SW 1271 (cell line): ENCODE measurements around the gene NXPH1.

Source experiments
- DNase-seq, 2 experiments: peaks; one replicate each; lab custom pipeline; 2025; lab: John Stamatoyannopoulos, UW

NXPH1 gene

DNA sequence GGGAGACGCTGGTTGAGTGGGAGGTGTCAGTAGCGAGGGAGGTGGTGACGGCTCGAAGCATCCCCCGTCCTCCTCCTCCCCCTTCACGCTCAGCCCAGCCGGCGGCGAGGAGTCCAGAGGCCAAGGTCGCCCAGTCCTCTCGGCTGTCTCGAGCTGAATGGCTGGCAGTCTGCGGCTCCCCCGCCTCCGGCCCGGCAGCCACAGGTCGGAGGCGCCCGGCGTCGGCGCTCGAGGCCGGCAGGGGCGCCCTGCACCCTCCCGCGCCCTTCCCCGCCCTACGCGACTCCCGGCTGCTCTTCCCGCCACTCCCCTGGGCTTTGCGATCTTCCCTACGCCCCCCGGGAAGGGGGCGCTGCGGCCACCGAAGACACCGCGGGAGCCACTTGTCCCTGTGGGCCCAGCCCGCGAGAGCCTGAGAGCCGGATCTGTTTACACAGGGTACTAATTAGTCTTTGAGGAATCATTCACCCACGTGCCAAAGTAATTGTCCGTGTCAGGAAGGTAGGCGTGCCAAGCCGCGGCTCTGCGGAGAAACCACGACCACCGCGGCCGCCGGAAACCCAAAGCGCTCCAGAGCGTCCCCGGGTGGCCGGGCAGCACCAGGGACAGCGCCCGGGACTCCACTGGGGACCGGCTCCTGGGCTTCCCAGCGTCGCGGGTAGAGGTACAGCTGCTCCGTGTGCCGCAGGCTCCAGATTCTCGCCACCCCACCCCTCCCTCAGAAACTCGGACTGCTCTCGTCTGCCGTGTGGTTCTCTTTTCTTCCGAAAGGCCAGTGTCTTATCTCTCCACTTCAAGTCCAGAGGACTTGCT, at the start of gene NXPH1:
TSS of gene NXPH1 (plus strand) at position 133 of the 813 bp plus-strand sequence.
- no peak for DNase-seq

DNA sequence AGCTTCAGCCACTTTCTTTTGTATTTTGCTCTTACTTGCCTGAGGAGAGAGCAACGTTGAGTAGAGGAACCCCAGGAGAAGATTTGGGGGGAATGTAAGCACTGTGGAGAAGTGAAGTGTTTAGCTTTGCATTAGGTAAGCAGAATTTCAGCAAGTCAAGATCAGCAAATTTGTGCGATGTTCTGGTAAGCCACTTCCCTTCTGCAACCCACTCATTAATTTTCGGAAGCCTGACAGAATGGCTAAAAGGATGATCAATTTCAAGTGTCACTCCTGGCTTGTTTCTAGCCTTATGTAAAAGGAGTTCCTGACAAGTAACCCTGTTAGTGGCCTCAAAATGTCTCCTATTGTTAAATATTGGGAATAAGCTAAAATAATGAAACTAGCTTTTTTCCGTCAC, 48.5 kb upstream of the NXPH1 start:
- no peak for DNase-seq

DNA sequence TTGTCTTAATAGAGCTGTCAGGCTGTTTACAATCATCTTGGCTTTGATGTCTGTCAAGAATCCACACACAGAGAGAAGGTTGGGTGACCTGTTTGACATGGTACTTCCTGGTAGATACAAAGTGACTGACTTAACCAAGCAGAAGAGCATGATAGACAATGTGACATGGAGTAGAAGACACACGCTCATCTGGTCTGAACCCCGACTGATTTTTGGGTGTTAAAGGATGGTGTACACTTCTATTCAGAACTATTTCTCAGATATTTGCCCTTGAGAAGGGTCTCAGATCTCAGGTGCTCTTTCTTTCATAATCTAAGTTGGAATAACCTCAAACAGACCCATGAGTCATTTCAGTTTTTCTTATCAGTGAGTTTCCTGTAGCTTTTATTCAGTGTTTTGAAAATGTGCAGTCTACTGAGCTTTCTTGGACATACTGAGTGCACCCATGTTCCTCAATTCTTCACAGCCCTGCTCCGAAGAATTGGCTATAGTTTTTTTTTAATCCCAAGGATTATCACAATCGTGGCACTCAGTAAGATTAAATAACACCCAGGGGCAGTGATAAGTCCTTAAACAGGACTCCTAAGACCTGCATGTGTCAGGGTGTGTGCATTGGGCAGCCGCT, 46.4 kb upstream of the NXPH1 start:
- DNase-seq: no peak

DNA sequence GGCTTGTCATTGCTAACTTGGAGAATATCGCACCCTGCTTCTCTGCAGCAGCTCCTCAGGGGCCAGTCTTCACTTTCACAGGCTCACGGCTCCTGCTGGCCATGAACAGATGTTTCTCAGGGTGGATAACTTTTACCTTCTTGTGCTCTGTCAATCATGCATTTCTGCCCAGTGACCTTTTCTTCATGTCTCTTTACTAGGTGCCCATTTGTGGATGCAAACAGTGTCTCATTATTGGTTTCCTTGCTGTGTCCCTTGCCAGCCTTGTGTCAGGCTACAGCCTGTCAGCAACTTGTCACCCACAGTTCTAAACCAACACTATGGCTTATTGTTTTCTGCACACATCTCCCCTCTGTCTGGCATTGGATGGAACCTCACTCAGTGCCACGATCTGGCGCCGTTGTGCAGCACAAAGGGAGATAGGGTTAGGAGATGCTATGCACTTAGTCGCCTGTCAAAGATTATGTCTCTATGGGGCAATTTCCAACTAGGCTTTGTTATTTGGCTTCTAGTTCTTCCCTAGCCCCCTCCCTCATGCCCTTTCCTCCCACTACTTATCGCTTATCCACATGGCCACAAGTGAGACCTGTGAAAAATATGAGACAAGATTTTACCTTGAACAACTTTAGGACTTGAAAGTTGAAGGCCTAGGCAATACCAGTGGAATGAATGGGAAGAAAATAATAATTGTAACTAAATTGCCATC, 45.7 kb upstream of the NXPH1 start:
- no peak for DNase-seq

DNA sequence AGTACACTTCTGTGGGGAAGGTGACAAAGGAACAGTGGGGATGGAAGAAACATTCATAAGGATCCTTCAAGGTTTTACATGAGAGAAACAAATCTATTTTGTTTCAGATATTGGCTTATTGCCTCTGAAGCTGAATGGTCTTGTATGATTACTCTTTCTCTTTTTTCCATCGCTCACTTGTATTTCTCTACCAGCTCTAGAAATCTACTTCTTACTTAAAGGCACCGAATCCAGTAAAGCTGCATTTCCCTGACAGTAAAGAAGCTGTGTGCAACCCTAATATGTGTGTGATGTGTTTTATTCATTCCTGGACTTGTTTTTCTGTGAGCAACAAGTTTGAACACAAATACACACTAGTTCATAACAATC, 45.2 kb upstream of the NXPH1 start:
- DNase-seq: no peak

- no peak for DNase-seq
Observed at GRCh38 chr7:8389593-8390261, 43.7 kb upstream of the NXPH1 start.

GRCh38 chr7:8390262-8390626, 43.2 kb upstream of the NXPH1 start:
- DNase-seq: no peak

DNA sequence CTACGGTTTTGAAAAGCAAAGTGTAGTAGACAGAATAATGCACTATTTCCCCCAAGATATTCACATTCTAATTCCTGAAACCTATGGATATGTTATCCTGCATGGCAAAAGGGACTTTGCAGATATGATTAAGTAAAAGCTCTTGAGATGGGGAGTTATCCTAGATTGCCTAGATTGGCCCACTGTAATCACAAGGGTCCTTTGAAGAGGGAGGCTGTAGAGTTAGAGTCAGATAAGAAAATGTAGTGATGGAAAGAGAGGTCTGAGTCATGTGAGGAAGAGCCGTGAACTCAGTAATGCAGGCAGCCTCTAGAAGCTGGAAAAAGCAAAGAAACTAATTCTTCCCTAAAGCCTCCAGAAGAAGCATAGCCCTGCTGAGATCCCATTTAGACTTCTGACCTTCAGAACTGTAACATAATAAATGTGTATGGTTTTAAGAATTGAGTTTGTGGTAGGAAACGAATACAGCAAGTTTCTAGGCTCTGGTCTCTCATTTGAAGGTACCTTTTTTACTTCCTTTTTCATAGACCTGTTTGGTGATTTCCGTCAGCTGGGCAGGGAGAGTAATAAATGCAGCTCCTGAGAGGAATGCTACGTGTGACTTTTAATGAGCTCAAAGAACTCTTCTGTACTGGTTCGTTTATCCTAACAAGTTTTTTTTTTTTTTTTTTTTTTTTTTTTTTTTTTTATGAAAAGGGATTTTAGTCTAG, 41.9 kb upstream of the NXPH1 start:
- no peak for DNase-seq

DNA sequence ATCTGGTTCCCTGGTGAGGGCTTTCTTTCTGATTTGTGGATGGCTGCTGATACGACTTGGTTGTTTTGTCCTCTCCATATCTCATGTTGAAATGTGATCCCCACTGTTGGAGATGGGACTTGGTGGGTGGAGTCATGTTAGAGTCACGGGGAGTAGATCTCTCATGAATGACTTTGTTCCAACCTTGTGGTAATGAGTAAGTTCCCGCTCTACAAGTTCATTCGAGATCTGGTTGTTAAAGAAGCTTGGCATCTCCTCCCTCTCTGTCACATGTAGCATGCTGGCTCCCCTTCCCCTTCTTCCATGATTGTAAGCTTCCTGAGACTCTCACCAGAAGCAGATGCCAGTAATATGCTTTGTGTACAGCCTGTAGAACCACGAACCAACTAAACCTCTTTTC, 37.1 kb upstream of the NXPH1 start:
- no peak for DNase-seq

DNA sequence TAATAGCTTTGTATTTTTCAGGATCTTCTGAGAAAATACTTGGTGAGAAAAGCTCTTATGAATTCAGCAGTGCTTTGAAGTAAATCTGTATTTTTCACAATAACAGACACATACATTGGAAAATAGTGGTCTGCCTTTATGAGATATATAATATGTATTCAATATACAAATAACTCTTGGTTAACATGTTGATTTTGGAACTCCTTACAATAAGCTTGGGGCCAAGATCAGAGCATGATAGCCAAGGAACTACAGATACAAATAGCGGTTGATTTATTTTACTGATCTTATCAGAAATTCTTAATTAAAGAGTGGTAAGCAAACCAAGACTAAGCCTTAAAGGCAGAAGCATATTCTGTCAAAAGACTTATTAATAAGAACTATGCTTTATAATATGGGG, 24.5 kb upstream of the NXPH1 start:
- DNase-seq: no peak

GRCh38 chr7:8411103-8411502, 22.3 kb upstream of the NXPH1 start:
- no peak for DNase-seq

DNA sequence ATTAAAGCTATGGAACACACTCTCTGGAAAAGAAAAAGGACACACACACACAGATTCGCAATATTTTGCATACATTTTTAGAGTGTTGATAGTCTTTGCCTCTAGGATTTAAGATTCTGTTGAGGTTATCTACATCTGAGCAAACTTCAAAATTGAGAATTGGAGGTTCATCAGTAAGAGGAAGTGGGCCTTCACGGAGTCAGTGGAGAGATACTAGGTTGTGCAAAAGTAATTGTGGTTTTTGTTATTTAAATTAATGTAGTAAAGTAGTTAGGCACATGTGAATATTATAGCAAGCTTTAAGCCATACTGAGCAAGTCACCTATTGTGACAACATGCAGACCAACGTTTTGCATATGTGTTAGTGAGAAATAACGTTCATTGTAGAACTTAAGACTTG, 19.8 kb upstream of the NXPH1 start:
- no peak for DNase-seq

DNA sequence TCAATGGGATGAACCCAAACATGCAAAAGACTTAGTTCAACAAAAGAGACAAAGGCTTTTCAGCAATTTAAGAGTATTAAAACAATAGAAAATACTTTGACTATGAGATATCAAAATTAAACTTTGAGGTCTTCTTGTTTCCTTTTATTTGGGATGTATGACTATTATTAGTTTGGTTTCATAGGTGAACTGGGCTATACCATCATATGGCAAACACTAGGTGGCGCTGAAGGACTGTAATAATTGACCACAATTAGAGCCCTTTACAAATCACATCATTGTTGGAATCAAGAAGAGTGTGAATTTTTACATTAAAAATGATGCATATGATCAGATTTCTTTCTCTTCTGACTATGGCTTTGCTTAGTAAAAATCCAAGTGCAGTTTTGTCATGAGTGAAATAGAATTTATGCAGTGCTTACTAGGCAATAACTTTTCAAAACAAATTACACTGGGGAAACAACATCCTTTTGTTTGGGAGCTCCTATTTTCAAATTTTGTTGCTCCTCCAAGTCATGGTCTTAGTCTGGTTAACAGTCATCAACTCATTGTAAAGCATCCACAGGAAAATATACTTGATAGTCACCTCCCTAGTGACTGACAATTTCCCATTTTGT, 14.7 kb upstream of the NXPH1 start:
- DNase-seq: peak; percentile 10 to 65

- no peak for DNase-seq
Observed at GRCh38 chr7:8422177-8422576, 11.2 kb upstream of the NXPH1 start.

DNA sequence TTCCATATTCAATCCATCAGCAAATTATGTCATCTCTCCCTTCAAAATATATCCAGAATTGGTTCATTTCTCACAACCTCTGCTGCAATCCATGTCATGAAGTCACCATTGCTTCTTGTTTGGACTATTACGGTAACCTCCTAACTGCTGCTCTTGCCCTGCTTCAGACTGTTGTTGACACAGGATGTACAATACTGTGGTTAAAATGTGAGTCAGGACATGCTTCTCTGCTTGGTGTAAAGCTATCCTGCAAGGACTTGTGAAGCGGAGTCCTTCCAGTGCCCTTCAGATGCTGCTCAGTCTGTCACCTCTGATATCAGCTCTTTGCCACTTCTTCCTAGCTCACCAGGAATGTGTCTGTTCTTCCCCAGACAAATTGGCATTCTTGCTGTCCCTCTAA, 10.4 kb upstream of the NXPH1 start:
- no peak for DNase-seq

GRCh38 chr7:8425223-8425622, 8.2 kb upstream of the NXPH1 start:
- no peak for DNase-seq

DNA sequence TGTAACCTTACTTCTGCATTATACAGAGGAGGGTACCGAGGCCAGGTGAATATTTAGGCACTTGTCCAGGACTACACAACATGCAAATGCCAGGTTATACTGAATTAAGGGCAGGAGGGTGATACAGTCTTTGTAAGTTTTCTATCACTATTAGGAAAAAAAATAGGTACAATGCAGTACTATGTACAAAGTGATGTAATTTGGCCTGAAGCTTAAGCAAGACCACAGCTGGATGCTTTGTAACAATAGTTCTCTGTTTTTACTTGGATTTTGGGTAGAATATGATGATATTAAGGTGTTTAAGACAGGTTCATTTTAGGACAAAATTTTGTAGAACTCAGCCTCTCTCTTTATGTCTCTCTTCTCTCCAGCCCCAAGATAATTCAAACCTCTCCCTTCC, 2.8 kb upstream of the NXPH1 start:
- DNase-seq: no peak

DNA sequence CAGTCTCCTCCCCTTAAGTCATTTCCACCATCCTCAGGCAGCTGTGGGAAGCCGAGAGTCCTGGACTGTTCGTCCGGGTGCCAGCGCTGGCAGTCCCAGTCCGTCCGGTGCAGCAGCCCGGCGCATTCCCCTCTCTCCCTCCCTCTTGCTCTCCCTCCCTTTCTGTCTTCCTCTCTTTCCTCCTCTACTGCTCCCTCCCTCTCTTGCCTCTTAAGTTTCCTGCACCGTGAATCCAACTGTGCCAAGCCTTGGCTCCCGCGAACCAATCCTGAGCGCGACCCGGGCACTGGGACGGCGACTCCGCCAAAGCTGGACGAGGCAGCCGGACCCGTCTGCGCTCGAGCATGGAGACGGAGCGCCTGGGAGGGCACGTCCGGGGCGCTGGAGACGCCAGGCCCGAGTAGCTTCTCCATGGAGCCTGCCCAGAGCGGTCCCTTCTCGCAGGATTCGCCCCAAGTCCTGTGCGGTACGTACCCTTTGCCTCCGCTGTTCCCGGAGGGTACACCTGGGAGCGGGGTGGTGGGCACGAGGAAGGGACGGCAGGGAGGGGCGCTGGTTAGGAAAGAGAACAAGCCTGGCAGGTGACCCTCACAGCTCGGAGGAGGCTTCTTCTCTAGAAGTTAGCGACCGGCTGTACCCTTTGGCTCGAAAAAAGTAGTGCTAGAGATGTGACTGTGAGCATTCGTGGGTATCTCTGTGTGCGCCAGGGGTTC, 1.0 kb downstream of the NXPH1 start:
- no peak for DNase-seq

GRCh38 chr7:8435095-8435494, 1.7 kb downstream of the NXPH1 start:
- no peak for DNase-seq

DNA sequence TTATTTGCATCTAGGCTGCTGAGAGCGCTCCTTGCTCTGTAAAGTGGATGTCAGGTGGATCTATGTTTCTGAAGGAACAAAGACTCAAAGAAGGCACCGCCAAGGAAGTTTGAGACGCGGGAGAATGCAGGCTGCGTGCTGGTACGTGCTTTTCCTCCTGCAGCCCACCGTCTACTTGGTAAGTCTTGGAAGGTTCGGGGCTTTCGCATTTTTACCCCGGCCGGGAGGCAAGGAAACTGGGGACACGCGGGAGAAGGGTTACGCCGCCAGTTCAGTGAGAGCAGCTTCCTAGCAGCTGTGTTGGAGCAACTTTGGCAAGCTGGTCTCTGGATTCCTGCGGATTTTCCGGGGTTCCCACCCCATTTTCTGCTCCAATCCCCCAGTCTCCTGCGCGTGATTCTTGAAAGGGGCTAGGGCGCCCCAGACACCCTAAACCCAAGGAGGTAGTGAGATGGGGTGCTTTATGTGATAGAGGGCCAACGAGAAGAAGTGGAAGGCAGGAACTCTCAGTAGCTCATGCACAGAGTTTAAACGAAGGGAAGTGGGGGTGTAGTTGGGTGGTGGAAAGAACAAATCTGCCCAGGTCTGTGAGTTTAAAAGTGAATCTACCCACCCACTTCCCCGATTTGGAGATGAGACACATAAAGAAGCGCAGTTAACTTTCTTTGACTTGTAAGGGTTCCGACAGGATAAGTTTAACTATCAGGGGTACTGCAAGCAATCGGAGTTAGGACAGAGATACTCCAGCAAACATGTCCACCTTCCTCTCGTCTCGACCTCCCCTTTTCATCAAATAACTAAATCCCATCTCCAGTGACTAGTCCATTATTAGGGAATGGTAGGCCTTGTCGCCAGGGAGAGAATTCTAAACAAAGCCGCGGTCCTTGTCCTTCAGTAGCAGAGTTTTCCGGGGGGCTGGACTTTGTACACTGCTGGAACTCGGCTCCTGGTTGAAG, 2.5 kb downstream of the NXPH1 start:
- DNase-seq: no peak
